ENCODE data around the gene HGF.

The HGF gene

GRCh38 chr7:81754918-81755696 is 14.7 kb downstream of the HGF start:
- Histone ChIP-seq H3K4me1 (no peaks in the 10 kb centered on the region), H3K4me2 (no peak overlapping the region), H3K27ac (no peak overlapping the region), H4K20me1 (no peaks in the 10 kb centered on the region), H3K36me3 (peaks cover 12% of the 10 kb centered on the region; the same call in 1 of the 2 replicates), H3K9me3 (no peaks in the 10 kb centered on the region), H3K4me3 (no peak overlapping the region), H3K9ac (no peak overlapping the region), H3K27me3 (no peaks in the 10 kb centered on the region)
- no peak for TF ChIP-seq Cebpa-rat (IDR thresholded peaks at IDR 0.05)

DNA sequence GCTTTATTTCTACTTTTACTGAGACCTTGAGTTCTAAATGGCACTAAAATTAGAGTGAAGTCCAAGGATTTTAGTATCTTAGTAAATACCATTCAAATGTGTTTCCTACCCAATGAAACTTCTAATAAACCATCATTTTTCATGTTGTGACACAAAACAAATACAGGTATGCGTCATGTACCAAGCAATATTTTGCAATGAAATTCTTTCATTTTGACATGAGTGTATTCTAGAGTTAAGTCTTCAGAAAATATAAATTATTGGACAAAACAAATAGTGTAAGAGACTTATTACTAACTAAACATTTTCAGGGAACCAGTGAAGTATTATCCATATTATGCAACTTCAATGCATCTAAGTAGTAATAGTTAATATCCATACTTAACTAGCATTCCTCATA is 16.5 kb downstream of the HGF start:
- Histone ChIP-seq H3K9me3 (no peaks in the 10 kb centered on the region), H3K27me3 (no peaks in the 10 kb centered on the region), H3K4me1 (no peaks in the 10 kb centered on the region), H3K4me3 (no peak overlapping the region), H3K36me3 (peaks cover 12% of the 10 kb centered on the region; the same call in 1 of the 2 replicates), H3K27ac (no peak overlapping the region), H3K9ac (no peak overlapping the region), H4K20me1 (no peaks in the 10 kb centered on the region), H3K4me2 (no peak overlapping the region)
- TF ChIP-seq Cebpa-rat (IDR thresholded peaks at IDR 0.05): no peak

DNA sequence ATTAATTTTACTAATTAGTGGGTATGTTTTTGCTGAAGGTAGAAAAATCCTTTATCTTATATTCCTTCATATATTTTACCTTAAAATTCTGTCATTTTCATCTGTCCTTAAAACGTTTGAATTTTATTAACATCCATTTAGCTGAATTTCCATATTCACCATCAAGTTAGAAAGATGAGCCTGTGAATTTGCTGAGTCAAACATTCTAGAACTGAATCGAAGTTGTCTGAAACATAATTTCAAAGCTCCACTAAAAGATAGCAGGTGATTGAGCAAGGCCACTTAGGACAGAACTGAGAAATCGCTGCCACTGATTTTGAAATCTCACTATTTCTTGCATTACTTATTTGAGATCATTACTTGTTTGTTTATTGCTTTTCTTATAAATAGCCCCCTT is 17.5 kb downstream of the HGF start:
- Histone ChIP-seq H3K27ac (no peak overlapping the region), H3K36me3 (peaks cover 12% of the 10 kb centered on the region; the same call in 1 of the 2 replicates), H3K27me3 (no peaks in the 10 kb centered on the region), H3K9me3 (no peaks in the 10 kb centered on the region), H3K4me1 (no peaks in the 10 kb centered on the region), H3K4me3 (no peak overlapping the region), H3K4me2 (no peak overlapping the region), H3K9ac (no peak overlapping the region), H4K20me1 (no peaks in the 10 kb centered on the region)
- no peak for TF ChIP-seq Cebpa-rat (IDR thresholded peaks at IDR 0.05)

DNA sequence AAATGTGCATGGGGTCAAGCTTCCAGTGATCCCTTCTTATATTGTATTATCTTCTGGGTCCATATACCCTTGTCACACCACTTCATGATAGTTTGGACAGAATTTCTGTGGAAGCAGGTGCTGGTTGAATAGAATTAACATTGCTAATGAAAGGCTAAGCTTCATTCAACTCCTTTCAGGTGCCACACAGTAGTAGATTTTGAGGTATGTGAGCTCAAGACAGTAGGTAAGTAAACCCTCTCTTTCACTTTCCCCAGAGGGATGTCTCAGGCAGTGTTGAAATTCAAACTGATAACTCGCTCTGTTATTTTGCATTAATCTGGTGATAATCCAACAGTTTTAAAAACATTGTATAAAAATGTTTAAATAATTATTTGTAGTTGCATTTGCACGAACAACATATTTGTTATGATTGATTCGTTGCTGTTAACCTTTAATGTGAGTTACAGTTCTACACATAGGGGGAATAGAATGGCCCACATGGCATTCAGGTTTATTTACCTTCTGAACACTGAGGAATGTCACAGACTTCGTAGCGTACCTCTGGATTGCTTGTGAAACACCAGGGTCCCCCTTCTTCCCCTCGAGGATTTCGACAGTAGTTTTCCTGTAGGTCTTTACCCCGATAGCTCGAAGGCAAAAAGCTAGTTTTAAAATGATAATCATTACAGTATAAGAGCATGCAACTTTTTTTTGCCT is 18.1 kb downstream of the HGF start:
- H3K27ac ChIP-seq: no peak overlapping the region
- H3K36me3 ChIP-seq: peaks cover 11% of the 10 kb centered on the region; the same call in 1 of the 2 replicates
- H3K9me3 ChIP-seq: no peaks in the 10 kb centered on the region
- no peaks in the 10 kb centered on the region for H3K27me3 ChIP-seq
- no peak overlapping the region for H3K9ac ChIP-seq
- H3K4me1 ChIP-seq: no peaks in the 10 kb centered on the region
- H3K4me2 ChIP-seq: no peak overlapping the region
- no peak overlapping the region for H3K4me3 ChIP-seq
- H4K20me1 ChIP-seq: no peaks in the 10 kb centered on the region
- TF ChIP-seq Cebpa-rat (IDR thresholded peaks at IDR 0.05): no peak

- H3K4me3 ChIP-seq: no peak overlapping the region
- no peak overlapping the region for H3K27ac ChIP-seq
- H3K4me1 ChIP-seq: no peaks in the 10 kb centered on the region
- H4K20me1 ChIP-seq: no peaks in the 10 kb centered on the region
- H3K9ac ChIP-seq: no peak overlapping the region
- no peaks in the 10 kb centered on the region for H3K27me3 ChIP-seq
- H3K36me3 ChIP-seq: no peaks in the 10 kb centered on the region
- H3K9me3 ChIP-seq: 0 out of 2 replicates have a peak, but pooled peaks cover under 1% of the 10 kb centered on the region
- H3K4me2 ChIP-seq: no peak overlapping the region
- no peak for TF ChIP-seq Cebpa-rat (IDR thresholded peaks at IDR 0.05)
Observed at GRCh38 chr7:81745637-81746036, 24.2 kb downstream of the HGF start.

DNA sequence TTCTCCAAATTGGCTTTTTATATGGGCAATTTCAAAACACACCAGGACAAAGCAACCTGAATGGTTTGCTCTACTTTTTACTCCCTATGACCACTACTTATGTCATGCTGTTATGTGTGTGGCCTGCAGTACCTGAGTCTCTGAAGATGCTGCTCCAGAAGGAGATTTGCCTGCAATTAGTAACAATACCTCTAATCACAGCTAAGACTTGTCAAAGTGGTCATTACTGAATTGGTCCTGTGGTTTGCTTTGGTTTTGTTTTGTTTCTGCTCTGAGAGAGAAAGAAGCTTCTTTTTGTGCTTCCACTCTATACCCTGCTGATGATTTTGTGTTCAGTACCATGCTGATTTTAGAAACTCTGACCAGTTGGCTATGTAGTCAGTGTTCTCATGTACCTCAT is 25.5 kb downstream of the HGF start:
- no peaks in the 10 kb centered on the region for H3K27me3 ChIP-seq
- H3K27ac ChIP-seq: no peak overlapping the region
- H3K36me3 ChIP-seq: no peaks in the 10 kb centered on the region
- H3K4me1 ChIP-seq: no peaks in the 10 kb centered on the region
- no peak overlapping the region for H3K9ac ChIP-seq
- H3K4me3 ChIP-seq: no peak overlapping the region
- no peak for TF ChIP-seq Cebpa-rat (IDR thresholded peaks at IDR 0.05)
- no peak overlapping the region for H3K4me2 ChIP-seq
- H3K9me3 ChIP-seq: 0 out of 2 replicates have a peak, but pooled peaks cover 5% of the 10 kb centered on the region
- H4K20me1 ChIP-seq: no peaks in the 10 kb centered on the region

DNA sequence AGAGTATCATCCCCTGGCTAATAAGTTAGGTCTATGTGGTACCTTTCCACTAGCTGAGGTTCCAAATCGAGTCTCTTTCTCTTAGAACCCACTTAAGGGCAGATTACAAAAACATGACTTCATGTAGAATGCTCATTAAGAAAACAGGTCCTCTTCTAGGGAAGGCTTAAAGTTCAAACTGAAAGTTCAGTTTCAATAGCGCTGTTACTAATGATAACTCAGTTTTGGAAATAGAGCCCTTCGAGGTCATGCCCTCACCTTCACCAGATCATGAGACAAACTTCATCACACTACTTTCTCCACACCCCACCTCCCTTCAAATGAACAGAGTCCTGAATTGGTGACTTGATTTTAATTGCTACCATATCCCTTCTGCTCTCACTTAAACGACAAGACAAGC is 26.2 kb downstream of the HGF start:
- no peaks in the 10 kb centered on the region for H4K20me1 ChIP-seq
- H3K9ac ChIP-seq: no peak overlapping the region
- H3K4me2 ChIP-seq: no peak overlapping the region
- no peak for TF ChIP-seq Cebpa-rat (IDR thresholded peaks at IDR 0.05)
- no peak overlapping the region for H3K4me3 ChIP-seq
- no peak overlapping the region for H3K27ac ChIP-seq
- H3K36me3 ChIP-seq: no peaks in the 10 kb centered on the region
- no peaks in the 10 kb centered on the region for H3K27me3 ChIP-seq
- H3K9me3 ChIP-seq: 0 out of 2 replicates have a peak, but pooled peaks cover 5% of the 10 kb centered on the region
- H3K4me1 ChIP-seq: no peaks in the 10 kb centered on the region

DNA sequence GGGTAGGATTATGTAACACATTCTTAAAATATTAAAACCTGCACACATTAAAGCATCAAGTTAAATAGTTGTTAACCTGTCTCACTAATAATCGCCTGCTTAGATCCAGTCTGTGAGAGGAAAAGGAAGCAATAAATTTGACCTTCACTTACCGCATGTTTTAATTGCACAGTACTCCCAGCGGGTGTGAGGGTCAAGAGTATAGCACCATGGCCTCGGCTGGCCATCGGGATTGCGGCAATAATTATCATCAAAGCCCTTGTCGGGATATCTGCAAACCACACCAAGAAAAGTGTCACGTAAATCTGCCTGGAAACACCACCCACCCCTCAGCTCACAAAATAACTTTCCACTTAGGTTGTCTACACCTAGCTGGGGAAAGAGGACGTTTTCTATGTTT is 26.6 kb downstream of the HGF start:
- Histone ChIP-seq H3K27me3 (no peaks in the 10 kb centered on the region), H3K4me3 (no peak overlapping the region), H3K4me1 (no peaks in the 10 kb centered on the region), H4K20me1 (no peaks in the 10 kb centered on the region), H3K4me2 (no peak overlapping the region), H3K9me3 (0 out of 2 replicates have a peak, but pooled peaks cover 5% of the 10 kb centered on the region), H3K36me3 (no peaks in the 10 kb centered on the region), H3K9ac (no peak overlapping the region), H3K27ac (no peak overlapping the region)
- no peak for TF ChIP-seq Cebpa-rat (IDR thresholded peaks at IDR 0.05)

- Histone ChIP-seq H3K27ac (no peak overlapping the region), H3K27me3 (no peaks in the 10 kb centered on the region), H3K9ac (no peak overlapping the region), H3K4me1 (no peaks in the 10 kb centered on the region), H3K4me3 (no peak overlapping the region), H3K4me2 (no peak overlapping the region), H3K9me3 (0 out of 2 replicates have a peak, but pooled peaks cover 5% of the 10 kb centered on the region), H4K20me1 (no peaks in the 10 kb centered on the region), H3K36me3 (no peaks in the 10 kb centered on the region)
- no peak for TF ChIP-seq Cebpa-rat (IDR thresholded peaks at IDR 0.05)
Observed at GRCh38 chr7:81740403-81740802, 29.4 kb downstream of the HGF start.

- Histone ChIP-seq H3K4me3 (no peak overlapping the region), H3K4me1 (peaks cover 9% of the 10 kb centered on the region), H3K9ac (no peak overlapping the region), H3K36me3 (no peaks in the 10 kb centered on the region), H3K27ac (no peak overlapping the region), H3K9me3 (0 out of 2 replicates have a peak, but pooled peaks cover 5% of the 10 kb centered on the region), H3K27me3 (no peaks in the 10 kb centered on the region), H3K4me2 (no peak overlapping the region), H4K20me1 (no peaks in the 10 kb centered on the region)
- no peak for TF ChIP-seq Cebpa-rat (IDR thresholded peaks at IDR 0.05)
Observed at GRCh38 chr7:81736091-81736490, 33.8 kb downstream of the HGF start.
